ENCODE data around the gene CCHCR1.

Gene CCHCR1

DNA sequence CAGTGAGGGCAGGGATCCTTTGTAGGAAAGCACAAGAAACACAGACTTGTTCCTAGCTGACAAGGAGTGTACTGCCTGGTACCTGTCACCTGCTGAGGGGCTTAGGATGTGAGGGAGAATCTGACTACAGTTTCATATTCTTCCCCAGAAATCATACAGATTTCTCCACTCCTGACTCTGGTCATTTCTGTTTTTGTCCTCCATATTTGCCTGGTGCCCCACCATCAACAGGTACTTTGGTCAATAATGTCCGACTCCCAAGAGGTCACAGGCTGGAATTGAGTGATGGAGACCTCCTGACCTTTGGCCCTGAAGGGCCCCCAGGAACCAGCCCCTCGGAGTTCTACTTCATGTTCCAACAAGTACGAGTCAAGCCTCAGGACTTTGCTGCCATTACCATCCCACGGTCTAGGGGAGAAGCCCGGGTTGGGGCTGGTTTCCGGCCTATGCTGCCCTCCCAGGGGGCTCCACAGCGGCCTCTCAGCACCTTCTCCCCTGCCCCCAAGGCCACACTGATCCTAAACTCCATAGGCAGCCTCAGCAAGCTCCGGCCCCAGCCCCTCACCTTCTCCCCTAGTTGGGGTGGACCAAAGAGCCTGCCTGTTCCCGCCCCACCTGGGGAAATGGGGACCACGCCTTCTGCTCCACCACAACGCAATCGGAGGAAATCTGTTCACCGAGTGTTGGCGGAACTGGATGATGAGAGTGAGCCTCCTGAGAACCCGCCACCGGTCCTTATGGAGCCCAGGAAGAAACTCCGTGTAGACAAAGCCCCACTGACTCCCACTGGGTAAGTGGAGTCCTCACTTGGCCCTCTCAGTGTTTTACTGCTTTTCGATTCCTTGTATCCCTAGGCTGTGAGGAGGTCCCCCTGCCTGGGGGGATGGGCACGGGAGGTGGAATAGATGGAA lies 3.9 kb upstream of the CCHCR1 start:
- DNase-seq (ENCODE audit: low read depth): no peak

DNA sequence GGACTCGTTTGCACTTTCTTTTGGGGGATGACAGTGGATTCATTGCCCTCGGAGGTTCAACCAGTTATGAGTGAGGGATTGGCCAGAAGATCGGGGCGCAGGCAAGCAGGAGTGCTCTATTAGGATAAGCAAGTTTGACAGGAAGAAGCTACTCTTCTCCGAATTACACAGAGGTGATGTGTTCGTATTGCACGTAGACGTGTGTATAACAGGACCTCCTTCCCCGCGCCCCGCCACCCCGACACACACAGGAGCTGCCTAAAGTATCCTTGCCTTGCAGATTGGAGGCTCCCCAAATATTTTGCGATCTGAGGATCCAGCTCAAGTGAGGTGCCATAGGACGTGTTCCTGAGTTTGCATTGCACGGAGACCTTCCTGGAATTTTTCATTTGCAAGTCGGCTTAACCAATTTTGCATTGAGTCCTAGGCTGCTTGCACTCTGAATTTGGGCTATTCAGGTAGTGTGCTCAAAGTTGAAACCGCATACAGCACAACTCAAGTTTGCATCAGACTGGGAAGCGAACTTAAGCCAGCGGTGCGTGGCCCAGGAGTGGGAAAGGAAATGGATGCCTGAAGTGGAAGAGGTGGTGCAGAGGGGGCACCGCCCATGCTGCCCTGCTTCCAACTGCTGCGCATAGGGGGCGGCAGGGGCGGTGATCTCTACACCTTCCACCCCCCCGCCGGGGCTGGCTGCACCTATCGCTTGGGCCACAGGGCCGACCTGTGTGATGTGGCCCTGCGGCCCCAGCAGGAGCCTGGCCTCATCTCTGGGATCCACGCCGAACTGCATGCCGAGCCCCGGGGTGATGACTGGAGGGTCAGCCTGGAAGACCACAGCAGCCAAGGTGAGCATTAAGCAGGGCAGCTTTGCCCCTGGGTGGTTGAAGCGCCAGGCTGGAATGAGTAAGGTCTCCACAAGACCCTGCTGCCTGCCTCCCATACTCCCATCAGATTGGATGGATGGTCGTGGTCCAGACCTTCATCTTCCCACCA lies 1.6 kb upstream of the CCHCR1 start:
- DNase-seq (ENCODE audit: low read depth): peak; percentile 4

DNA sequence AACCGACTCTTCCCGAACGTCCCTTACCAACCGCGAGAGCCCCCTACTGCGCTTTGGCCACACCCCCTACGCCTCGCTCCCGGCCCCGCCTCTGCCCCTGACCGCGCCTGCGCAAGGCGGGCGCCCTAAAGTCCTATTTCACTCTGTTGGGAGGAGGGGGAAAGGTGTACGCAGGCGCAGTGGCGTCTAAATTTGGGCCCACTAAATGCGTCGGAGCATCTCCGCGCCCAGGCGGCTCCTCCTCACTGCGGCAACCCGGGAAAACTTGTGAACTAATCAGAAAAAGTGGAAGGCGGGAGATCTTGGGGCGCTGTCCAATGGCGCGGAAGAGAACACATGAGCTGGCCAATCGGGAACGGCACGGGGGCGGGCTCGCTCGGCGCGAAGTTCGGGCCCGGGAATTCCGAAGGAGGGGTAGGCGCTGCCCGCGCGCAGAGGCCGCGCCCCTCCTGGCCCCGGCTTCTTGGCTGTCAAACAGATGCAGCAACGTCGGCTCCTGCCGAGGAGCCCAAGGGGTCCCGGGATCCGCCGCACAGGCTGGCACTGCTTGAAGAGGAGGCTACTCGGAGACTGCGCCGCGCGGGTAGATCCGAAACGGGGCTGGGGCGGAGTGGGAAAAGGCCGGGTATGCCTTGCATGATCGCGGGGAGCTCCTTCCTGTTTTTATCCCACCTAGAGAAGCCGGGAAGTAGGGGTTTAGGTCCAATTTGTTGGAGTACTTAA lies 699 bp upstream of the CCHCR1 start, which contains the start of gene TCF19:
TSS of gene TCF19 (plus strand) at position 450 of the 723 bp plus-strand sequence. CDS start 881 bp downstream, outside the sequence.
- DNase-seq (ENCODE audit: low read depth): peak; percentile 99

DNA sequence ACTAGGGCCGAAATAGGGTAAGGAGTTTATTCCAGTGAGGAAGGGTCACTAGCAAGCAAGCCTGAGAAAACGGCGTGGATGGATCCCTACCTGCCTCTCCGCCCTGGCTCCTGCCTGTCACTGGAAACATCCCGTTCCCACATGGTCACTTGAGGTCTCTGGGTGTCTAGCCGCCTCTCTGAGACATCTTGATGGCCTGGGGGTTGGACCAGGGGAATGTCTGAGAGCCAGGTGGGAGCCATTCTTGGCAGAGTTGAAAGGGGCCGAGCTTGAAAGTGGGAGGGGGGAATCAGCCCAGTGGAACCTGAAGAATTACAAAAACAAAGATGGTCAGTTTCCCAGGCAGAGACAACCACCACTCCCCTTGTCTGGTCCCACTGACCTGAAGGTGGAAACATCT lies 961 bp downstream of the CCHCR1 start:
- no peak for DNase-seq (ENCODE audit: low read depth)

DNA sequence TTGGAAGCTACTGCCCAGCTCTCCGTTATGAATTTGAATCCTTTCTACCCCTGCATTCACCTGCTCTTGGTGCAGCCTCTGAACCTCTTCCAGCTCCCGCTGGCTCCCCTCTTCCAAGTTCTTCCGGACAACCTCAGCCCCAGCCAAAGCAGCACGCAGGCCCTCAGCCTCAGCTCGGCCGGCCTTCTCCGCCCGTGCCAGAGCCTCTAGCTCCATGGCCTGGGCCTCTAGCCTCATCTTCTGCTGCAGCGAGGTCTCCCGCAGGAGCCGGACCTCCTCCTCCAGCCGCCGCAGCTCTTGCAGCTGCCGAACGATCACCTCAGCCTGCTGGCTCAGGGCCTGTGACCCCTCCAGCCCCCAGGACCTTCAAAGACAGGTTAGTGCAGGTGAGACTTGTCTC lies 3.2 kb downstream of the CCHCR1 start:
- no peak for DNase-seq (ENCODE audit: low read depth)

DNA sequence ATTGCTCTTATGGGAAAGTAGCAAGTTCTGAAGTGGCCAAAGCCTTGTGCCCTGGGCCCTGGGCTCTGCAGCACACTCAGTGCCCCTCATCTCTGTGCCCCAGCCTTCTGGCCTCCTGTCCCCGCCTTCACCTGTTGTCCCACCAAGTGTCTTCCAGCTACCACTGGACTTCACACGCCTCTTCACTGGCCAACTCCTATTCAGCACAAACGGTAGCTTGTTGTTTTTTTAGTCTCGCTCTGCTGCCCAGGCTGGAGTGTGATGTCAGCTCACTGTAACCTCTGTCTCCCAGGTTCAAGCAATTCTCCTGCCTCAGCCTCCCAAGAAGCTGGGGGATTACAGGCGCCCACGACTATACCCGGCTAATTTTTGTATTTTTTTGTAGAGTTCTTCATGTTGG lies 4.8 kb downstream of the CCHCR1 start:
- DNase-seq (ENCODE audit: low read depth): no peak

DNA sequence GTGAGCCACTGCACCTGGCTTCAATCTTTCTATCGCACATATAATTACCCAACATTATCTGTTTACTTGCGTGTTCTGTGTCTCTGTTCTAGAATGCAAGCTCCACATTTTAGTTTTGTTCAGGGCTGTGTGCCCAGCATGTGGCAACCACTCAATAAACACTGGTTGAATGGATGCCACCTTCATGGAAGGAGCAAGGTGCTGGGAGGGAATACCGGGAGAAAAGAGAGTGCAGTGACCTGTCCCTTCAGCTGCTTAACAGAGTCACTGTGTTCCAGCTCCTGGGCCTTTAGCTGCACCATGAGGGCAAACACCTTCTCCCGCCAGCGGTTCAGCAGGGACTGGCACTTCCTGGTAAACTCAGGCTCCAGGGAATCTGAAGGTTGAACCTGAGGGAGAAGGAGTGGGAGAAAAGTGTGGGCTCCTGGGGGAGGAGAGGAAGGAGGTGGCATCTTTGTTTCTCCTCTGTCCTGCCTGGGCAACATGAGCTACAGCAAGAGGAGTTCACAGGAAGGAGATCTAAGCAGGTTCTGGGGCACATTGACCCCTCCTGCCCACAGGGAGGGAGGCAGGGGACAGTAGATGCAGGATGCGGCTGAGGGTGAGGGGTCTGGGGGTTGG lies 7.7 kb downstream of the CCHCR1 start:
- no peak for DNase-seq (ENCODE audit: low read depth)

DNA sequence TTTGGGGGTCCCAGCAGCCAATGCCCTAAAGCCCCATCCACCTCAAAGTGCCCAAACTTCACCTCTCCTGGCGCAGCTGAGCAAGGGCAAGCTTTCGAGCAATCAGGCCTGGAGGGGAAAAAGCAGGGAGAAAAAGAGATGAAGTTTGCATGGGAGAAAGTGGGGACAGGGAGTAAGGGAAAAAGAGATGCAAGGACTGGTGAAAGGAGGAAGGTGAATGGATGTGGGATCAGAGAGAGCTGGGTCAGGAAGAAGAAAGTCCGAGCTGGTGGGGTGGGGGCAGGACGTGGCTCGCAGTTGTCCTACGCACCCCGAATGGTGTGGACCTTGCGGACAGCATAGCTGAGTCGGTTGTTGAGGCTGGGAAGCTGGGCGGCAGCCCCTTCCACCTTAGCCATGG lies 12.2 kb downstream of the CCHCR1 start:
- no peak for DNase-seq (ENCODE audit: low read depth)

DNA sequence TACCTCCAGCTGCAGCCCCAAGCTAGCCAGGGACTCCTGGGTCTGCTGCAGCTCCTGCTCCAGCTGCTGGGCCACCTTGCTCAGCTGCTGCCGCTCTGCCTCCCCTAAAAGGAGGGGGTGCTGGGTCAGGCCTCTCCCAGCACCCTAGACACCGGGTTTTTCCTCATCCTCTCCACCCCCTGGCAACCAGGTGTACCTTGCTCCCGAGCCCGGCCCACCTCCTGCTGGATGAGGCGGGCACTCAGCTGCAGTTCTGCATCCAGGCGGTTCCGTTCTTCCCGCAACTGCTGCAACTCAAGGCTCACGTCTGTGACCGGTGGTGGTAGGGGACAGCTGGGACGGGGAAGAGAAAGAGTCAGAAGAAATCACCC lies 12.6 kb downstream of the CCHCR1 start:
- DNase-seq (ENCODE audit: low read depth): no peak

DNA sequence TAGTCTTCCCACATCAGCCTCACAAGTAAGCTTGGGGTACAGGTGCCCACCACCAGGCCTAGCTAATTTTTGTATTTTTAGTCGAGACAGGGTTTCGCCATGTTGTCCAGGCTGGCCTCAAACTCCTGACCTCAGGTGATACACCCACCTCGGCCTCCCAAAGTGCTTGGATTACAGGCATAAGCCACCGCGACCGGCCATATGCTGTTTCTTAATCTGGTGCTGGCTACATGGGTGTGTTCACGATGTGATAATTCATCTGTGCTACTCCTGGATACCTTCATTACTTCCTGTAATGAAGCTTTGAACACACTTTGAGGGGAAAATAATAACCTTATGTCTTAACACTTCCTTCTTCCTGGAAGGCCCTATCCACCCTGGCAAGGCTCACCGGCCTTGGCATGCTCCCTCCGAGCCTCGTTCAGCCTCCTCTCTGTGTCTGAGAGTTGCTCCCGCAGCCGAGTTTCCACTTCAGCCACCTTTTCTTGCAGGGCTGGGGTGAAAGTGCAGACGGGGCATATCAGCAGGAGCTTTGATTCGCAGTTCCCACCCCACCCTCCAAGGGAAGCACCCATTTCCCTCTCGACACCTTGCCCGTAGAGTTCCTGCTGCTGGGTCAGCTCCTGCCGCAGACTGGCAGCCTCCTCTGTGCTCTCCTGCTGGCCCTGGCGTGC lies 13.2 kb downstream of the CCHCR1 start:
- DNase-seq (ENCODE audit: low read depth): no peak

DNA sequence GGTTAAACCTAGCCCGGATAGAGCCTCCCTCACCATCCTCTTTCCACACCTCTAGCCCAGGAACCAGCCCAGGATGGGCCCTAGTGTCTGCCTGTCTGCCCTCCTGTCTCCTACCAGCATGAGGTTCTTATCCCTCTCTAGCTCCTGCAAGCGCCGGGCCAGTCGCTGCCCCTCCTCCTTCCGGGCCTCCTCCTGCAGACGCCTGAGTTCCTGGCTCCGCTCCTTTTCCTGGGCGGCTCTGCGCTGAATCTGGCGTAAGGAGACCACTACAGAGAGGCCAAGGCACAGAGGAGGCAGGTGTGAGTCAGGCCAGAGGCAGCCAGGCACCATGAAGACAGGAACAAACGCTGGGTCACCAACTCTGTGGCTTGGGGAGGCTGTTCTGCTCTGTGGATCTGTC lies 14.5 kb downstream of the CCHCR1 start:
- no peak for DNase-seq (ENCODE audit: low read depth)

DNA sequence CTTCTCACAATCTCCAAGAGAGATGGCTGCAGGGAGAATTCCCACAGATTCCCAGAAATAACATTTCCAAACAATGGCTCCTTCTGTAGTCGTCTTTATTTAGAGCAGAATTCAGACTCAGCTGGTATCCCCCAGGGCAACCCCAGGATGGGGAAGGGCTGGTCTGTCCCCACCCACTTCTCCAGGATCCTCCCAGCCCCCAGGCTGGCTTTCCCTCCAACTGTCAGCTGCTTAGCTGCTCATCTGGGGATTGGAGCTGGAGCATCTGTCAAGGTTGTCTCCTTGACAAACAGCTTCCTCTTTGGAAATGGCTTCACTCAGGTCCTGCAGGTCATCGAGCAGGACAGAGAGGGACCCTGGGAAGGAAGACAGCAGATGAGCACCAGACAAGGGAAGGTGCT lies 15.2 kb downstream of the CCHCR1 start:
- no peak for DNase-seq (ENCODE audit: low read depth)

DNA sequence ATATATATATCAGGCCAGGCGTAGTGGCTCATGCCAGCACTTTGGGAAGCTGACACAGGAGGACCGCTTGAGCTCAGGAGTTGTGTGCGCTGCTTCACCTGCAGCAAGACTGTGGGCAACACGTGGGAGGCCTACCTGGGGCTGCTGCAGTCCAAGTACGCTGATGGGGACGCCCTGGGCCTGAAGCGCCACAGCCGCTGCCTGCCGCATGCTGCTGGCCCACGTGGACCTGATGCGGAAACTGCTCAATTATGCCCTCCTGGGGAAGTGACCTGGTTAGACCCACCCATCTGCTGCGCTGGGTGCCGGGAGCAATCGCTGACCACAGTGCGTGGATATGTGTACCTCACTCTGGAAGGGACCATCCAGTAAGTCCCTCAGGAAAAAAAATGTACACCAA lies 17.0 kb downstream of the CCHCR1 start:
- DNase-seq (ENCODE audit: low read depth): no peak

DNA sequence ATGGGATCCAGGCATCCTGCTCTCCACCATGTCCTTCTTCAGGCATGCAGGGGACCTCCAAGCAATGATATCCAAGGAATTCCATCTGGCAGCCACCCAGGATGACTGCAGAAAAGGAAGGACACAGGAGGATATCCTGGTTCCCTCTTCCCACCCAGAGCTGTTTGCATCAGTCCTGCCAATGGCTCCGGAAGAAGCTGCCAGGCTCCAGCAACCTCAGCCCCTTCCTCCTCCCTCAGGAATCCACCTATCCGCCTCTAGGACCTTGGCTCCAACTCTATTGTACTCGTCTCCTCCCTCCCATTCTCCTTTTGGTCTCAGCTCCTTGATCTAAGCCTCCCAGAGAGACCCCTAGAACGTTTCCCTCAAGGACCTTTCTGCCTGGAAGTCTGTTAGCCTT lies 18.0 kb downstream of the CCHCR1 start:
- DNase-seq (ENCODE audit: low read depth): no peak

DNA sequence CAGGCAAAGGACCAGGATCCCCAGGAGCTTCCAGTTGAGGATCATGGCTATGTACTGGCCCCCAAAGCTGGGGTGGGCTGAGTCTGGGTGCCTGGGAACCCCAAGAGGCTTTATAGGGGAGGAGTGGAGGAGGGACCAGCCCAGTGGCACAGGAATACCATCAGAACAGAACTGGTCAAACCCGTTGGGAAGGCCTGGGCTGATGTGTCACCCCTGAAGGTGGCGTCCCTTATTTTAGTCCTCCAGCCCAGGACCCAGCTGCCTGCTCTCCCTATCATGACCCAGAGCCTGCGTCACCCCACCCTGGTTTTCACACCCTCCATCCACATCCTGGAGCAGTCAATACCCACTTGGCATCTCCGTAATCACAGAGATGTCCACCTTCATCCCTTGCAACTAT lies 18.6 kb downstream of the CCHCR1 start, which contains the start of gene PSORS1C2:
TSS of gene PSORS1C2 (minus strand) at position 85 of the 400 bp plus-strand sequence. CDS start at position 45, 40 bp downstream.
- DNase-seq (ENCODE audit: low read depth): no peak

DNA sequence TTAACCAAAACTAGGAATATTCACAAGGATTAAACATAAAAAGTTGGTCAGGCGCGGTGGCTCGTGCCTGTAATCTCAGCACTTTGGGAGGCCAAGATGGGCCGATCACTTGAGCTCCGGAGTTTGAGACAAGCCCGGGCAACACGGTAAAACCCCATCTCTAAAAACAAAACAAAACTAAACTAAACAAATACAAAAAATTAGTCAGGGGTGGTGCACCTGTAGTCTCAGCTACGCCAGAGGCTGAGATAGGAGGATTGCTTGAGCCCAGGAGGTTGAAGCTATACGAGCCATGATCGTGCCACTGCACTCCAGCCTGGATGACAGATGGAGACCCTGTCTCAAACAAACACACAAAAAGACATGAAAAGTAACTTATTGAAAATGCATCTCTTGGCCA lies 21.9 kb downstream of the CCHCR1 start:
- DNase-seq (ENCODE audit: low read depth): no peak

DNA sequence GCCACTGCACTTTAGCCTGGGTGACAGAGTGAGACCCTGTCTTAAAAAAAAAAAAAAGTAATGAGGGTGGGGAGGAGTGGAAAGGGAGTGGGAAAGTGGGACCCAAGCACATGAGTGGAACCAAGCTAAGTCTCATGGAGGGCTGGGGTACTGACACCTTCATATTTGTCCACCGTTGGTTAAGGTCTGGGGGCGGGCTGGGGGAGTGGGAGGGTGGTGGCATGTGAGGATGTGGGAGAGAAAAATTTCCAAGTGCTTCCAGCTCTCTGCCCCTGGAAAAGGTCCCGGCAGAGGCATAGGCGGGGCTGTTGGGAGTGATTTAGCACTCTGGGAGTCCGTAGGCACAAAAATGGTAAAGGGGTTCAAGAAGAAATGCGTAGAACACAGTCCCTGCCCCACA lies 24.8 kb downstream of the CCHCR1 start:
- DNase-seq (ENCODE audit: low read depth): no peak

DNA sequence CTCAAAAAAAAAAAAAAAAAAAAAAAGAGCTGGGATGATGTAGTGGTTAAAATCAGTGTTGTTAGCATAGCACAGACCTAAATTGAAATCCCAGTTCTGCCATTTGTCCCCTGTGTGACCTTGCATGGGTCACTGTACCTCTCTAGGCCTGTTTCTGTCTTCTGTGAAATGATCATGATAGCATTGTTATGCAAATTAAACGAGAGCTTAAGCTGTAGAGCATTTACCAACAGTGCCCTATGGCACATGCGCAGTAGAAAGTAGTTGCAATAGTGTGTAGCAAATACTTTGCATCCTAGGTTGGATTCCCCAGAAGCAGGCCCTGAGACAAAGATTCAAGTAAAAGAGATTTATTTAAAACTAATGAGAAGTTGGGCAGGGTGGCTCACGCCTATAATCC lies 26.0 kb downstream of the CCHCR1 start:
- no peak for DNase-seq (ENCODE audit: low read depth)

DNA sequence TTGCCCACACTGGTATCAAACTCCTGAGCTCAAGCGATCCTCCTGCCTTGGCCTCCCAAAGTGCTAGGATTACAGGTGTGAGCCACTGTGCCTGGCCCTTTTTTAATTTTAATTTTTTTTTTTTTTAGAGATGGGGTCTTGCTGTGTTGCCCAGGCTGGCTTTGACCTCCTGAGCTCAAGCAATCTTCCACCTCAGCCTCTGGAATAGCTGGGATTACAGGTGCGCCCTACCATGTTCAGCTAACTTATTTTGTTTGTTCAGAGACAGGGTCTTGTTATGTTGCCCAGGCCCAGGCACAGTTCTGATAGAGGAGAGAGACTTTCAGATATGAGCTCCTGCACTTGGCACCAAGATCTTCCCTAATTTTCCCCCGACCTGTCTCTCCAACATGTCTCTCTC lies 26.9 kb downstream of the CCHCR1 start:
- DNase-seq (ENCODE audit: low read depth): no peak

DNA sequence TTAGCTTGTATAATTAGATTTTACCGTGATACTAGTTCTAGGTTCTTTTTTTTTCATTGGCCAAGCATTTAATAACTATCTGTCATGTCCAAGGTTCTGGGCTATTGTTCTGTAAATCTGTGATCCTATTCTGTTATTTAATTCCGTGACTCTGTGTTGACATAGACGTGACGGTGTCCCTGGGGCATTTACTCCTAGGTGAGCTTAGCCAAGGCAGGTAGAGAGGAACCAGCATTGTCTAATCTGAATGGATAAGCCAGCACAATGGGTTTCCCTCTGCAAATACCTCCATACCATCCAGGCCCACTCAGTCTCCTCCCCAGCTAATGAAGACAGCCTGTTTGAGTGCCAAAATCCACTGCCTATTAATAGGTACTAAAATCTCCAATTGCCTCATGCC lies 28.5 kb downstream of the CCHCR1 start:
- no peak for DNase-seq (ENCODE audit: low read depth)

DNA sequence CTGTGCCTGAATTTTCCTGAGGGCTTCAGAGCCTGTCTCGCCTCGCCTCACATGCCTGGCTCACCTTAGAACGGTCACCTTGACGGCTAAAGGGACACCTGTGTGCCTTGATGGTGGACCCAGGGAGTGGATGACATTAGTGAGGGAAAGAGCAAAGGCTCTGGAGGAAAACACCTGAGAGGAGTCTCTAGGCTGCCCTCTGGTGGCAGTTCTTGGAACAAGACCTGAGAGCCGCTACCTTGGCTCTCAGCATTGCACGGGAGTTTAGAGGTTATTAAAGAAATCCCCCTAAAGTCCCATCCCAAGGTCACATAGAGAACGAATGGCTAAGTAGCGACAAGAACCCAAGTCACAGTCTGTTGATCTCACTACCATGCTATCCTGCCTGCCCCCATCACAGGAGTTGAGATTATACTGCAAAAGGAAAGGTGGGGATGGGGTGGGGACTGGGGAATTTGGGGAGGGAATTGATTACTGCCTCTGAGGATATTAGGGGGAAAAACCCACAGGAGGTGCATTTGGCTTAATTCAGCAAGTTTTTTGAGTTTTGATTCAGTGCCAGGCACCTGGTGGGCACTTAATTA lies 29.4 kb downstream of the CCHCR1 start:
- peak; percentile 43 for DNase-seq (ENCODE audit: low read depth)

Measured in activated T-helper 1 cell treated with Interleukin-2 at 50 U/mL for 16 hours (primary cell).